GM10248 (cell line): Measurements from ENCODE around the gene ETNK2.

Experiments used
- CTCF ChIA-PET: fragments of 300-600 bp; sonication (Branson Sonifier 250); formaldehyde crosslinking; extraction: SDS; loops from one replicate; lab custom pipeline; 2021; ENCODE audit warnings: antibody characterized with exemption; lab: Yijun Ruan, JAX
- POLR2A ChIA-PET: fragments of 350-650 bp; sonication (Branson Sonifier 250); formaldehyde crosslinking; extraction: SDS; loops from one replicate; lab custom pipeline; 2020; ENCODE audit warnings: antibody characterized with exemption; lab: Yijun Ruan, JAX
- DNase-seq: peaks from one replicate; pipeline ENCODE4 v3.0.0; 2012; ENCODE audit errors: extremely low spot score
- TF ChIP-seq, protein P1 (sequence below): IDR thresholded peaks from 2 replicates; pipeline ENCODE4 v1.5.1; 2012; ENCODE audit warnings: mild to moderate bottlenecking, low read depth; ENCODE audit errors: extremely low read depth, missing control alignments, control extremely low read depth

Gene ETNK2

DNA sequence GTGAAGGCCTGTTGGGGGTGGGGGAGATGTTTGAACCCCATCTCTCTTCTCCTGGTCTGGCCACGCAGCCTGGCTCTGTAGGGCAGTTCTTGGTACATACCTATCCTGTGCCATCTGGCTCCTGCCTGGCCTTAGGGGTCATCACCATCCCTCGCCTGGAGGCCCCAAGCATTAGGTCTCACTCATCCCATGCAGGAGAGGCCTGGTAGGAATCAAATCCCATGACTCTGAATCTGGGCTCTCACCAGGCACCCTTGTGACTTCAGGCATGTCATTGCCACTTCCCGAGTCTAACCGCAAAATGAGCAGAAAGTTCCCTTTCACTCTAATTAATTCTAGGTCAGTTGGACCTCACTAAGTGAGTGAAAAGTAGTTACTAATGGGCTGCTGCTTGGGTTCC is 37.2 kb downstream of the ETNK2 start:
- no peak for DNase-seq
- ChIA-PET CTCF (interaction anchor here (1.2 to 1.5 kb wide), 2 partner anchors 15 to 21 kb away, joined by 3 to 5 read pairs; no protein-coding TSS in a partner anchor), POLR2A (no interaction called here)
- TF ChIP-seq, protein P1, sequence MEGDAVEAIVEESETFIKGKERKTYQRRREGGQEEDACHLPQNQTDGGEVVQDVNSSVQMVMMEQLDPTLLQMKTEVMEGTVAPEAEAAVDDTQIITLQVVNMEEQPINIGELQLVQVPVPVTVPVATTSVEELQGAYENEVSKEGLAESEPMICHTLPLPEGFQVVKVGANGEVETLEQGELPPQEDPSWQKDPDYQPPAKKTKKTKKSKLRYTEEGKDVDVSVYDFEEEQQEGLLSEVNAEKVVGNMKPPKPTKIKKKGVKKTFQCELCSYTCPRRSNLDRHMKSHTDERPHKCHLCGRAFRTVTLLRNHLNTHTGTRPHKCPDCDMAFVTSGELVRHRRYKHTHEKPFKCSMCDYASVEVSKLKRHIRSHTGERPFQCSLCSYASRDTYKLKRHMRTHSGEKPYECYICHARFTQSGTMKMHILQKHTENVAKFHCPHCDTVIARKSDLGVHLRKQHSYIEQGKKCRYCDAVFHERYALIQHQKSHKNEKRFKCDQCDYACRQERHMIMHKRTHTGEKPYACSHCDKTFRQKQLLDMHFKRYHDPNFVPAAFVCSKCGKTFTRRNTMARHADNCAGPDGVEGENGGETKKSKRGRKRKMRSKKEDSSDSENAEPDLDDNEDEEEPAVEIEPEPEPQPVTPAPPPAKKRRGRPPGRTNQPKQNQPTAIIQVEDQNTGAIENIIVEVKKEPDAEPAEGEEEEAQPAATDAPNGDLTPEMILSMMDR, result no peak

DNA sequence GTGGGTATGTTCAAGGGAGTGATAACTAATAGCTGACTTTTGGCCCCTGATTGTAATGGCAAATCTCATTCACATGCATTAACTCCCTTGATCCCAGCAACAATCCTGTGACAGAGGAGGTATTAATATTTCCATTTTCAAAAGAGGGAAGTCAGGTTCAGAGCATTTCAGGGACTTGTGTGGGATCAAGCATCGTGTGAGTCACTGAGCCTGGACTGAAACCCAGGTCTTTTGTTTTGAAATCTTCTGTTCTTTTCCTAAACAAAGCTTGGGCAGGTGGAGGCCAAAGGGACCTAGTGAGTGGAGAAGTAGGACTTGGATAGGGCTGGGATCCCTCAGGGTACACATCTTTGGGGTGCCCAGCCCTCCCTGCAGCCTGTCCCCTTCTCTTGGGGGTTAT is 37.9 kb downstream of the ETNK2 start:
- TF ChIP-seq, protein P1, result no peak
- POLR2A ChIA-PET, result no interaction called here
- CTCF ChIA-PET, result interaction anchor here (1.2 to 1.5 kb wide), 2 partner anchors 16 to 21 kb away, joined by 3 to 5 read pairs; no protein-coding TSS in a partner anchor
- no peak for DNase-seq

DNA sequence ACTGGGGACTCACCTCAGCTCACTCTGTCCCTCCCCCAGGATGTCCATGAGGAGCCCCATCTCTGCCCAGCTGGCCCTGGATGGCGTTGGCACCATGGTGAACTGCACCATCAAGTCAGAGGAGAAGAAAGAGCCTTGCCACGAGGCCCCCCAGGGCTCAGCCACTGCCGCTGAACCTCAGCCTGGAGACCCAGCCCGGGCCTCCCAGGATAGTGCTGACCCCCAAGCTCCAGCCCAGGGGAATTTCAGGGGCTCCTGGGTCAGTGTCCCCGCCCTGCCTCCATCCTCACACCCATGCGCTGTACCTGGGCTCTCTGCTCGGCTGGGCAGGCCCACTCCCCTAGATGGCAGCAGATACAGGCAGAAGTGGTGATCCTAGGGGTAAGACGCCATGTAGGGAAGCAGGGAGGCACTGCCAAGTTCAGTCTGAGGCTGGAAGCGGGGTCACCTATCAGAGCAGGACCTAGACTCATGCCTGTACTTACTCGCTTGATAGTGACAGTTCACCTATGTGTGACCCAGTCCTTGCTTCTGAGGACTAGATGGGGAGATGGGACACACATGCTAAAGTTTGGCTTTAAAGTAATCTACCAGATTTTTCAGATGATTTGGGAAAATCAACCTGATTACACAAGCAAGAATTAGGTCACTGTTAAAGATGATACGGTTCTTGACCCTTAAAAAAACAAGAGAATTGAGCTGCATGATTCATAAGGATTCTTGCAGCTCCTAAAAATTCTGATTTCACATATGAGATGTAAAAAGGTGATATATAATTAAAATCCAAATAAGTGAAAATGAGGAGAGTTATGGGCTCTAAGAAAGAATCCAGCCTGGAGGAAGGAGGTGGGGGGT is 38.7 kb downstream of the ETNK2 start:
- CTCF ChIA-PET, result interaction anchor here (0.9 to 1.5 kb wide), 3 partner anchors 16 to 22 kb away, joined by 3 to 5 read pairs (median 3); no protein-coding TSS in a partner anchor
- TF ChIP-seq, protein P1, result no peak
- DNase-seq, result no peak
- POLR2A ChIA-PET, result interaction anchor here (0.7 kb wide), 1 partner anchor 592 kb away, joined by 4 read pairs; no protein-coding TSS in a partner anchor

DNA sequence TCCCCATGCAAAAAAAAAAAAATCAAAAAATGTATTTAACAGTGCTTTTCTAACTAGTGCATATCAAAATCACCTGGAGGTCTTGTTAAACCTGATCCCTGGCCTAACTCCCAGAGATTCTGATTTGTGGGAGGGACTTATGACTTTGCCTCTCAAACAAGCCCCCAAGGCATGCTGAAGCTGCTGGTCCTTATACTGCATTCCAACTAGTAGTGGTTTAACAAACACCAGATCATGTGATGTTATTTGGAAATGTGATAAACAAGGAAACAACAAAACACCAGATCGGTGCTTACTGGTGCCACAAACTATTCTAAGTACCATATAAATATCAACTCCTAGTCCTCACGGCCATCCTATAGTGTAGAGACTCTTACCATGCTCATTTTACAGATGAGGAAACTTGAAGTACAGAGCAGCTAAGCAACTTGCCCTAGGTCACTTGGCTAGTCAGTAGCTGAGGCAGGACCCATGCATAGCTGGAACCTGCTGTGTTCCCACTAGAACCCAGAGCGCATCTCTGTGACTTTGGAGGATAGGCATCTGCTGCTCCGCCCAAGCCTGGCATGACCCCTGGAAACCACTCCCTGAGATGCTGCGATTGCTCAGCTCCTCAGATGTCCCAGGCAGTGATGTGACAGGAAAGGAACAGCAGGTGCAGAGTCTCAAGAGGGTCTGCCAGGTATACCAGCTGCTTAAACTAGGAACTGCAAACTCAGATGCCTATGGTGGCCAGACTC is 40.8 kb downstream of the ETNK2 start:
- ChIA-PET CTCF (no interaction called here), POLR2A (no interaction called here)
- TF ChIP-seq, protein P1, result no peak
- no peak for DNase-seq

DNA sequence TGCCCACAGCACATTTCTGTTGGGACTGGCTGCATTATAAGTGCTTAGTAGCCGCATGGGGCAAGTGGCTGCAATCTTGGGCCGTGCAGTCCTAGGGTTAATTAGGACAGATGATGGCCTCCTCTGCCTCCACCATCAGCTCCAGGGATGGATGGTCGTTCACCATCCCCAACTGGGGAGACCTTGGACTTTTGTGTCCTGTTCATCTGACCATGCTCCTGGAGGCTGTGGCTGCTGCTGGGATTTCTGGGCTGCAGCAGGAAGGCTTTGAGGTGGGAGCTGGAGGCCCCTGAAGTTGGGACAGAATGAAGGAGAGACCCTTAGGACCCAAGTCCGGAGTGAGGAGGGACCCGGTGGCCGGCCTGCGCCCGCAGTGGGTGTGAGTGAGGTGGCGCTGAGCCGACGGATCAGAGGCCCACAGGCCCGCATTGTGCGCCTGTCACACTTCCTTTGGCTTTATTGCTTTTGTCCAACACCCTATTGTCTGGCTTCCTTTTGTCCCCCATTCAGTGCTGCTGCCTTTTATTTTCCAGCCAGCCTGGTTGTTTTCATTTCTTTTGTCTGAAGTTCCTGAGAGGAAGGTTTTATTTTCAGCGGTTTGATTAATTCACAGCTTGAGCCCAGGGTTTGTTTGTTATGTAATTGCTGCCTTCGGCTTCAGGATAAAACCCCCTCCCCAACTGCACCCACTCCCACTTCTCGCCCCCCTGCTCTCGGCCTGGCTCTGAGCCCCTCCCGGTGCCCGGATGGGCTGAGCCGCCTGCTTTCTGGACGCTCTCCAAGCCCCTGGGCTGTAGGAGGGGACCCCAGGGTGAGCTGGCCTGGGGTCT is 43.3 kb downstream of the ETNK2 start:
- ChIA-PET CTCF (interaction anchor here (2.3 kb wide), 1 partner anchor 20 kb away, joined by 15 read pairs; no protein-coding TSS in a partner anchor), POLR2A (no interaction called here)
- TF ChIP-seq, protein P1, result no peak
- no peak for DNase-seq

DNA sequence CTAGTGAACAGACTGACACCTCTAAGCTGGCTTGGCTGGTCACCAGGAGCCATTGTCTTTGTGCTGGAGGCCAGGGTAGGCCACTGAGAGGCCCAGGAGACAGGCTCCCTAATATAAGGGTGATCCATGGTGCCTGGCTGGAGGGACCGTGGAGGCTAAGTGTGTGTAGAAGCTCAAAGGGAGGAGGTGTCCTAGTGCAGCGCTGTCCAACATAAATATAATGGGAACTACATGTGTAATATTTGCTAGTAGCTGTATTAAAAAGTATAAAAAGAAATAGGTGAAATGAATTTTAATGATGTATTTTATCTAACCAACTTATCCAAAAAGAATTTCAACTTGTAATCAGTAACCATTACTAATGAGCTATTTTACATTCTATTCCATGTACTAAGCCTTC is 44.0 kb downstream of the ETNK2 start:
- CTCF ChIA-PET, result interaction anchor here (2.3 kb wide), 1 partner anchor 21 kb away, joined by 15 read pairs; no protein-coding TSS in a partner anchor
- no peak for DNase-seq
- TF ChIP-seq, protein P1, result no peak
- POLR2A ChIA-PET, result no interaction called here
